ENCODE results near the gene SIDT2.
"Not testable (repeated sequence)": the region's sequence is repeated elsewhere in the genome, so short reads cannot be mapped to it uniquely, and the experiment has no call there.

Gene SIDT2

DNA sequence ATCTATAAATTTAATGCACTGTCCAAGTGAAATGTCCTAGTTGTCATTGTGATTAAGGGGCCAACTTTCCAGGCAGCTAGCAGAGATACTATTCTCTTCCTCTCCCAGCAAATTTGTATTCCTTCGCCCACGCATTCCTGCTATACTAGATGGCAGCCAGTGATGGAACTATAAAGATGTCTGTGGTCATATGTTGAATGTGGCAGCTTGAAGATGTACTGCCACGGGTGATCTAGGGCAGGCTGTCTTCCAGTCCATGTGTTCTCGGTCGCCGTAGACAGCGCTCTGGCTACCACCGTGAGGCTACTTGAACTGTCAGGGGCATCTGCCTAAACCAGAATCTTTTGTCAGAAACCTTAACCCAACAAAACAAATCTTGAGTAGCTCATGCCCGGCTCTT lies 8.3 kb upstream of the SIDT2 start:
- no peak for DNase-seq
- in situ Hi-C loops (cut with HindIII; ENCODE audit: low pct_ligation_motif_present, low pct_unique_long_range_greater_than_20kb, low sequenced_read_pairs): no loop called here

DNA sequence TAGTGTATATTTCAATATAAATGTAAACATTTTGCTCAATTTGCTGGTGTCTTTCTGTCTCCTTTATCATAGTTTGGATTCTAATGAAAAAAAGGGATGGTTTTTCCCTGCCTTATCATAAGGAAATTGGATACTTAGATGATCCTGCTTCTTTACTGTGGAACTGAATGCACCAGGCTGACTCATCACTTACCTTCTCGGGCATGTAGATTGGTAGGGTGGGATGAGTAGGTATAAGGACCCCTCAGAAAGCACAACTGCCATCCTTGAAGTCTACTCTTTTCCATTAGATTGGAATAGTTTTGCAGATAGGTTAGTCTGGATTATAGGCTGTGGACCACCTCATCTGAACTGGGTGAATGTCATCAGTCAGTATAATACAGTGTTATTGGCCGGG lies 7.5 kb upstream of the SIDT2 start:
- no peak for DNase-seq
- in situ Hi-C loops (cut with HindIII; ENCODE audit: low pct_ligation_motif_present, low pct_unique_long_range_greater_than_20kb, low sequenced_read_pairs): no loop called here

- no peak for DNase-seq
- in situ Hi-C loops (cut with HindIII; ENCODE audit: low pct_ligation_motif_present, low pct_unique_long_range_greater_than_20kb, low sequenced_read_pairs): no loop called here
Measured at GRCh38 chr11:117171404-117172061, 7.0 kb upstream of the SIDT2 start.

GRCh38 chr11:117172724-117173421 lies 5.7 kb upstream of the SIDT2 start:
- in situ Hi-C loops (cut with HindIII; ENCODE audit: low pct_ligation_motif_present, low pct_unique_long_range_greater_than_20kb, low sequenced_read_pairs): no loop called here
- no peak for DNase-seq

GRCh38 chr11:117175104-117175503 lies 3.4 kb upstream of the SIDT2 start:
- DNase-seq: no peak
- in situ Hi-C loops (cut with HindIII; ENCODE audit: low pct_ligation_motif_present, low pct_unique_long_range_greater_than_20kb, low sequenced_read_pairs): no loop called here

- in situ Hi-C loops (cut with HindIII; ENCODE audit: low pct_ligation_motif_present, low pct_unique_long_range_greater_than_20kb, low sequenced_read_pairs): no loop called here
- no peak for DNase-seq
Measured at GRCh38 chr11:117175781-117176180, 2.8 kb upstream of the SIDT2 start.

GRCh38 chr11:117176186-117176585 lies 2.4 kb upstream of the SIDT2 start:
- in situ Hi-C loops (cut with HindIII; ENCODE audit: low pct_ligation_motif_present, low pct_unique_long_range_greater_than_20kb, low sequenced_read_pairs): no loop called here
- DNase-seq: no peak

GRCh38 chr11:117177534-117178209 lies 871 bp upstream of the SIDT2 start:
- in situ Hi-C loops (cut with HindIII; ENCODE audit: low pct_ligation_motif_present, low pct_unique_long_range_greater_than_20kb, low sequenced_read_pairs): no loop called here
- no peak for DNase-seq

DNA sequence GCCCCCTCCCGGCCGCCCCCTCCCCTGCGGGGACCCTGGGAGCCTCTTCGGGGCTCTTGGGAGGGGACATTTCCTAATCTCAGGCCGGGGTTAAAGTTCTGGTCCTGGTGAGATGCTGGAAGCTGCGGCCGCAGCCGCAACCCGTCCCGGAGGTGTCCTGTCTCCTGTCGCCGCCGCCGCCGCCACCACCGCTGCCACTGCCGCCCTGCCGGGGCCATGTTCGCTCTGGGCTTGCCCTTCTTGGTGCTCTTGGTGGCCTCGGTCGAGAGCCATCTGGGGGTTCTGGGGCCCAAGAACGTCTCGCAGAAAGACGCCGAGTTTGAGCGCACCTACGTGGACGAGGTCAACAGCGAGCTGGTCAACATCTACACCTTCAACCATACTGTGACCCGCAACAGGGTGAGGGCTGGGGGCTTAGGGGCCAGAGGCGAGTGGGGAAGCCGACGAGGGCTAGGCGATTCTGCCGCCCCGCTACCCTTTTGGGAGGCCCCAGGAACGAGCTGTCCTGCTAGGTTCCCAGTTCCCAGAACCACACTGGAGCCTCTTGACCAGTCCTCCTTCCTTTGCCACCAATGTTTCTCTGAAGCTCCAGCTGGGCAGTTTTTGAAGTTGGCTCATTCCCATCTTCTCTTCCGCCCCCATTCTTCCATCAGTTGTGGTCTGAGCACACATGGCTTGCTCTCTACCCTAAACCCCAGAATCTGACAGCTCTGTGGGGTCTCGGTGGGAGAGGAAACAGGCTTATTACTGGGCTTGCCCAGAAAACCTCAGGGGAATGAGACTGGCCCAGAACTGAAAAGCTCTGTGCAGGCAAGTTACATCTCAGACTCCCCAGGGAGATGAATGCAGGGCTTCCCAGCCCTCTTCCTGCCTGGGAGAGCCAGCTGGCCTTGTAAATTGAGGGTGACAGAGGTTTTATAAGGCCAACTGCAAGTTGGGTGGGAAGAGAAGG lies 781 bp downstream of the SIDT2 start:
- DNase-seq: no peak
- in situ Hi-C loops (cut with HindIII; ENCODE audit: low pct_ligation_motif_present, low pct_unique_long_range_greater_than_20kb, low sequenced_read_pairs): no loop called here

GRCh38 chr11:117180020-117180419 lies 1.5 kb downstream of the SIDT2 start:
- no peak for DNase-seq
- in situ Hi-C loops (cut with HindIII; ENCODE audit: low pct_ligation_motif_present, low pct_unique_long_range_greater_than_20kb, low sequenced_read_pairs): no loop called here

DNA sequence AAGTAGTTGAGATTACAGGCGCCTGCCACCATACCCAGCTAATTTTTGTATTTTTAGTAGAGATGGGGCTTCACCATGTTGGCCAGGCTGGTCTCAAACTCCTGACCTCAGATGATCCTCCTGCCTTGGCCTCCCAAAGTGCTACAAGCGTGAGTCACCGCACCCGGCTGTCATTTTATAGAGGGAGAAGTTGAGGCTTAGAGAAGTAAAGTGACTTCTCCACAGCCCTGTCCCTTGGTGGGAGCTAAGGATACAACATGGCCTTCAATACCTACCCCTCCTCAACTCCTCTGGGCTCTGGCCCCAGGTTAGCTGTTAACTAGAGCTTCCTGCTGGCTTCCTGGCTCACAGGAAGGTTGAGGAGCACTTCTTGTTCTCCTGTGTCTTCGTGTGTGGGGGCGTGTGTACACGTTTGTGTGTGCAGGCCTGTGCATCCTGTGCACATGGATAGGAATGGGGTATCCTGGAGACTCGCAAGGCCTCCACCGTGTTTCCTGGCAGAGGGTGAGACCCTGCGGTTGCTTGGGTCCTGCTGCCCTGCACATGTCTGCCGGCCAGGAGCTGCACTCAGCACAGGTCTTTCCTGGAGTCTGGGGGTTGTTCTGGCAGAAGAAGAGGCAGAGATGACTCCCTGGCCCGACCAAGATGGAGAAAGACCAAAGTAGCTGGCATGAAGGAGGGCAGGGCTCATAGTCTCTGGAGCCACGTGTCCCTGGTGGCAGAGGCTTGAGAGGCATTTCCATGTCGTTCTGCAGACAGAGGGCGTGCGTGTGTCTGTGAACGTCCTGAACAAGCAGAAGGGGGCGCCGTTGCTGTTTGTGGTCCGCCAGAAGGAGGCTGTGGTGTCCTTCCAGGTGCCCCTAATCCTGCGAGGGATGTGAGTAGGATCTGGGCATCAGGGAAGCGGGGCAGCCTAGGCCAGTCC lies 2.4 kb downstream of the SIDT2 start:
- in situ Hi-C loops (cut with HindIII; ENCODE audit: low pct_ligation_motif_present, low pct_unique_long_range_greater_than_20kb, low sequenced_read_pairs): no loop called here
- DNase-seq: peak; percentile 77

DNA sequence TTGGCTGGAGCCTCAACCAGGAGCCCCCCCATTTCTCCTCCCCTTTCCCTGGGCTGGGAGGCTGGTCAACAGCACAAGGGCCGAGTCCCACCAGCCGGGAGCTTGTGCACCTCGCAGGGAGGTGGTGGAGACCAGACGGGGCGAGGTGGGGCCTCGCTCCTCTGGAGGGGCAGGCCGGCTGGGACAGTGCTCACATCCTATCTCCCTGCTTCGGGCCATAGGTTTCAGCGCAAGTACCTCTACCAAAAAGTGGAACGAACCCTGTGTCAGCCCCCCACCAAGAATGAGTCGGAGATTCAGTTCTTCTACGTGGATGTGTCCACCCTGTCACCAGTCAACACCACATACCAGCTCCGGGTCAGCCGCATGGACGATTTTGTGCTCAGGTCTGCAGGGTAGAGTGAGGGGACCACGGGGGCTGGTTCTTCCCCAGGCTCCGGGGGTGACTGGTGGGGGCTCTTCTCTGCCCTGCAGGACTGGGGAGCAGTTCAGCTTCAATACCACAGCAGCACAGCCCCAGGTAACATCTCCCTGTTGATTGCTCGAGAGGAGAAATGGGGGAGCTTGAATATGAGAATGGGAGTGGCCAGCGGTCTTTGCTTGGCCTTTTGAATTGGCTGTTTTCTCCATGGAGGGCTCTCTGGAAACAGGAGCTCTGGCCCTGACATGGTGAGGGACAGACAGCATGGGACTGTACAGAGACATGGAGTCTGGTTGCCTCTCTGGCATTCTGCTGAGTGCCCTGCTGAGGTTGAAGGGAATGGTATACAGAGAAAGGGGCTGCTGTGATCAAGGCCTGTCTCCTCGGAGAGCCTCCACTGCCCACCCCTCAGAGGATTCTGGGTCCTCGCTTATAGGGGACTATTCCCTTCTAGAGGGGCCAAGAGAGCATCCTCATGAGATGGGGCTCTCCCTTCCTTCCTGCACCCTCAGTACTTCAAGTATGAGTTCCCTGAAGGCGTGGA lies 3.3 kb downstream of the SIDT2 start:
- no peak for DNase-seq
- in situ Hi-C loops (cut with HindIII; ENCODE audit: low pct_ligation_motif_present, low pct_unique_long_range_greater_than_20kb, low sequenced_read_pairs): no loop called here

- DNase-seq: no peak
- in situ Hi-C loops (cut with HindIII; ENCODE audit: low pct_ligation_motif_present, low pct_unique_long_range_greater_than_20kb, low sequenced_read_pairs): no loop called here
Measured at GRCh38 chr11:117182551-117182935, 4.0 kb downstream of the SIDT2 start.

GRCh38 chr11:117183178-117183577 lies 4.6 kb downstream of the SIDT2 start:
- in situ Hi-C loops (cut with HindIII; ENCODE audit: low pct_ligation_motif_present, low pct_unique_long_range_greater_than_20kb, low sequenced_read_pairs); DNase-seq: not testable (repeated sequence)

DNA sequence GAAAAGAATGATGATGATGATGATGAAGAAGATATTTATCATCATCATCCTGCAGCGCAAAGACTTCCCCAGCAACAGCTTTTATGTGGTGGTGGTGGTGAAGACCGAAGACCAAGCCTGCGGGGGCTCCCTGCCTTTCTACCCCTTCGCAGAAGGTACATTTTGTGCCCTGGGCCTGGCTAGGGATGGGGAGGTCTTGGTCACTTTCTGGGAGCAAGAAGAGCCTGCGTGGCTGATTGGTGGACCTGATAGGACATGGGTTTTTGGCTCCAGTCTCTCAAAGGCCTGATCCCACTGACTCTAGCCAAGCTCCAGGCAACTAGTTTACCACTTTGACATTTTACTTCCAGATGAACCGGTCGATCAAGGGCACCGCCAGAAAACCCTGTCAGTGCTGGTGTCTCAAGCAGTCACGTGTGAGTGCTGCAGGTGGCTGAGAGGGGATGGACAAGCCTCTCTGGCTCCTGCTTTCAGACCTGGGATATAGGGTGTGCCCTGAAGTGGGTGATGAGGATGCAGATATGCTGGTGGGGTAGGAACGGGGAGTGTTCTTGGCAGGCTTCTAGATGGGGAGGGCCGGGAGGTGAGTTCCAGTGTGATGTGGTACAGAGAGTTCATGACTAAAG lies 5.3 kb downstream of the SIDT2 start:
- no peak for DNase-seq
- in situ Hi-C loops (cut with HindIII; ENCODE audit: low pct_ligation_motif_present, low pct_unique_long_range_greater_than_20kb, low sequenced_read_pairs): no loop called here

DNA sequence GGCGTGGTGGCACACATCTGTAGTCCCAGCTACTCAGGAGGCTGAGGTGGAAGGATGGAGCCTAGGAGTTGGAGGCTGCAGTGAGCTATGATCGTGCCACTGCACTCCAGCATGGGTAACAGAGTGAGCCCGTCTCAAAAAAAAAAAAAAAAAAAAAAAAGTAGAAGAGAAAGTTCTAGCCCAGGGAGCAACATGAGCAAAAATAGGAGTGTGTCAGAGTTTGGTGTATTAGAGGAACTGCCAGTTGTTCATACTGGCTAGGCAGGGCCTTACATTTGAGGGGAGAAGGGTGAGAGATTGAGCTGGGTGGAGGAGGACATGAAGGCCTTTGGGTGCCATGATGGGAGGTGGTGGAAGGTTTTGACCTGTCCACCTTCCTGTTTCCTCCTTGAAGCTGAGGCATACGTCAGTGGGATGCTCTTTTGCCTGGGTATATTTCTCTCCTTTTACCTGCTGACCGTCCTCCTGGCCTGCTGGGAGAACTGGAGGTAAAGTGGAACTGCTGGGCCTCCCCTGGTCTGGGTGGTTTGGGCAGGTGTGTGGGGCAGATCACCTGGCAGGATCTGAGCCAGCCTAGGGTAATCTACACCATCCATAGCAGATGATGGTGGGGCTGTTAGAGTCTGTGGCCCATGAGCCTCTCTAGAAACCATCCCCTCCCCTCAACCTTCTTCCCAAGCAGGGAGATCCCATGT lies 7.3 kb downstream of the SIDT2 start:
- no peak for DNase-seq
- in situ Hi-C loops (cut with HindIII; ENCODE audit: low pct_ligation_motif_present, low pct_unique_long_range_greater_than_20kb, low sequenced_read_pairs): no loop called here
